ENCODE results near the gene ST6GALNAC3.

DNA sequence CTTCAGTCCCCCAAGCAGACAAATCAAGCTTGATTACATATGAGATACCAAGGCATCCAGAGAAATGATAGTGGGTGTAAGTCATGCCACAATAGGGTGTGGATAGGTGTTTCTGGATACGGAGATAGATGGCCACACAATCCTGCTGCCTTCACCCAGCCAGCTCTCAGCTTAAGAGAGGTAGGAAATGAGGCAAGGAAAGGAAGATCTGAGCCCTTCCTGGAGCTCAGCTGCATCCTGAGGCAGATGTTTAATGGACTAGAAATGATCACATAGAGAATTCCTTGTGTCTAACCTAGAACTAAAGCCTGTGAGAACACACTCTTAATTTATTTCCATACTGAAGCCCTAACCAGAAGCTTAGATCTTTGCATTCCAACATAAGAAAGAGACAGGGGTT is 210.3 kb downstream of the ST6GALNAC3 start:
- TF ChIP-seq GATA2 (IDR thresholded peaks at IDR 0.05; ENCODE audit: low read depth, low read length) (no peak), GATA3 (IDR thresholded peaks at IDR 0.05; ENCODE audit: low read depth, low read length) (no peak)
